HG02759 (cell line): Measurements from ENCODE around the gene ZAP70.

Source experiments
- ATAC-seq: cut with Tn5 transposase; IDR thresholded peaks from one replicate; pipeline ENCODE4 v1.9.1; 2021; ENCODE audit warnings: mild to moderate bottlenecking, moderate library complexity; ENCODE audit not compliant: unreplicated experiment

The ZAP70 gene

DNA sequence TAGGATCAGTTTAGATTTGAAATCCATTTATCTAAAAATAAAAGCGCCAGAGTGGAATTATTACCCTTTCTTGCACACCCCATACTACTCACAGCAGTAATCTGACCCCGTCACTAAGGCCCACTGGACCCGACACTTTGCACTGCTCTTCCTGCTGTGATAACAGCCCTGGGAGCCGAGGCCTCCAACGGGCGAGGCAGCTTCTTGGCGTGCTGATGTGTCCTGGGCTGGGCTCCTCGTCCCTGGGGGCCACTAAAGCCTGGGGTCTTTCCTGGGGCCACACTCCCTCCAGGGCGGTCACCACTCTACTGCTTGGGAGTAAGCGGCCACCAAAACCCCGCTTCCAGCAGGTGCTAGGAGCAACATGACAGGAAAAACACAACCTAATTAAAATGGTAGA lies 61.7 kb downstream of the ZAP70 start:
- no peak for ATAC-seq

DNA sequence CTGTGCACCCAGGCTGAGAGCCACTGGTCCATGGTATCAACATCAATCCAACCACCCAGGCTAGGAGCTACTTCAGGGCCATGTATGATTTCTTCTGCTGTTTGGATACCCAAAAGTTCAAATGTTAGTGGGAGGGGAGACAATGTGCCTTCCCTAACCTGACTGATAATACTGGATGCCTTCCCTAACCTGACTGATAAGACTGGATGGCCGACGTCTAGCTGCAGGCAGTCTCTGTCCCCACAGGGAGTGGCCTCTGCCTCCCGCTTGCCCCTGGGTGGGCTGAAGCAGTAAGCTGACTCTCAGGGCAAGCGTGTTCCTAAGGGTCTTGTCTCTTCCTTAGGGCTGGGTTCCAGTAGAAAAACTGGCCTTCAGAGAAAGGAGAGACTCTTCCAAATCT lies 65.8 kb downstream of the ZAP70 start:
- no peak for ATAC-seq

DNA sequence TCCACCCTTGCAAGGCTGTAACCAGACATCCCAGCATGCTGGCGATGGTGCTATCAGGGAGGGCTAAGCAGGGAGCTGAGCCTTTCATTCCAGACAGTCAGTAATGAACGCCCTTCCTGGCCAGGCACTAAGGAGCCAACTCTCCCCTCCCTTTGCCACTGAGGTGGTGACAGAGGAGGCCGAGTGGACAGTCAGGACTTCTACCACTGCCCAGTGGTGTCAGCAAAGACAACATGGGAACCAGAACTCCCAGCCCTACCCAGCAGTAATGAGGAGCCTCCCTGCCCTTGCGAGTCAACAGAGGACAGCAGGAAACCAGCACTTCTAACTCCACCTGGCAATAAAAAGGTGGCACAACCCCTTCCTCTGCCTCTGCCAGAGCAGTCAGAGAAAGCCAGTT lies 68.6 kb downstream of the ZAP70 start:
- ATAC-seq, result no peak

DNA sequence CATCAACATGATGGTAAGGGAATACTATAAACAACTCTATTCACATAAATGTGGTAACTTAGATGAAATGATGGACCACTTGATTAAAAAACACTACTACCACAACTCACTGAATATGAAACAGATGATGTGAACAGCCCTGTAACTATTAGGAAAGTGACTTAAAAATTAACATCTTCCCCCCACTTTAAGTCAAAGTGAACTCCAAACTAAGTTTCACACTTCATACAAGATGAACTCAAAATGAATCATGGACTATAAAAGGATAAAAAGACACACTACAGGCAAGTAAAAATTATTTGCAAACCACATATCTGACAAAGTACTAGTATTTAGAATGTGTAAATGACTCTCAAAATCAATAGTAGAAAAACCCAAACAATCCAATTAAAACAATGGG lies 71.6 kb downstream of the ZAP70 start:
- no peak for ATAC-seq

GRCh38 chr2:97785818-97786217 lies 72.4 kb downstream of the ZAP70 start:
- no peak for ATAC-seq

DNA sequence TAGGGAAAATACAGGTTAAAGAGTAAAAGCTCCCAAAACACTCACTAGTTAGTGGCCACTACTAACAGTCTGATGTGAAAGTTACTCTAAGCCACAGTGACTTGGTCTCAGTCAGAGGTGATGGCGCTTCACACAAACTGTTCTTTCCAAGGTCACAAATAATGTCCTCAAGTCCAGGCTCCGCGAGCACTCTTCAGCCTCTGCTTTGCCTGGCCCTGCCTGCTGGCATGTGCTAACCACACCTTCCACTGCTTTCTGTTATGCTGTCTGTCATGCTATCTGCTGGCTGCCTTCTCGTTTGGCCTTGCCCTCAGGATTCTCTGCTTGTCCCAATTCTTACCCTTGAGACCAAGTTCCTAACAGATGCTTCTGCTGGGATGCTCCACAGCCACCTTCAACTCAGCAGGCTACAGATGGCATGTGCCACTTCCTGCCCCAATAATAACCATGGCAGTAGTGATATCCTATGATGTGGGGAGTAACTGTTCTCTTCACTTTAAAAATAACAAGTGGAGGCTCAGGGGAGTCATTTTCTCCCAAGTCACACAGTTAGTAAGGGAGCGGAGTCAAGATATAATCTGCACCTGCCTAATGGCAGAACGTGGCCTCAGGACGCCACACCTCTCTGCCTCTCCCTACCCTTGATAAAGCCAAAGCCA lies 75.7 kb downstream of the ZAP70 start:
- no peak for ATAC-seq
